K562 (cell line): Measurements from ENCODE around the gene C7orf57. TPM values are rescaled to one million over a fixed set of nuclear protein-coding genes. Genes with fewer than 3 reads are reported as not detected.

Experiments
- ATAC-seq: fragments of 200-7000 bp; cut with Tn5 transposase; 3 replicates; pipeline ENCODE4 v1.9.1; 2020; ENCODE audit warnings: moderate library complexity
- BruUV-seq: library from RNA; stranded (reverse); fragments of 400-500 nt; replicated peaks from 2 replicates; lab custom pipeline; 2021; lab: Mats Ljungman, UMichigan
- CTCF ChIA-PET: fragments of 300-600 bp; formaldehyde crosslinking; extraction: SDS; loops from one replicate; lab custom pipeline; 2021; ENCODE audit warnings: low intra/inter-chr PET ratio; lab: Yijun Ruan, JAX
- POLR2A ChIA-PET: fragments of 300-600, 350-650 bp; sonication (Branson Sonifier 250); formaldehyde crosslinking; extraction: SDS; loops from one replicate; lab custom pipeline; 2021; ENCODE audit warnings: antibody characterized with exemption, inconsistent platforms; lab: Yijun Ruan, JAX
- DNase-seq, 4 experiments: peaks; one replicate each; pipeline versions ENCODE4 v3.0.0 to v3.0.0-alpha.2; 2011 to 2018; ENCODE audit warnings: low spot score in 3 of 4, mixed read lengths in 3 of 4; ENCODE audit errors: extremely low read depth in 1 of 4
- FAIRE-seq: peaks from 2 replicates; lab custom pipeline; 2011; peaks lifted over from hg19 to GRCh38; lab: Jason Lieb, UNC
- H2AFZ ChIP-seq: 2 replicates; pipeline ENCODE4 v1.6.0; 2011; ENCODE audit warnings: low read depth, low read length, control low read depth, inconsistent platforms
- H3K27ac ChIP-seq: fragments of 200-600 bp; 3 replicates; pipeline ENCODE4 v1.8.0; 2011; ENCODE audit warnings: low read depth, mild to moderate bottlenecking, control low read depth, inconsistent platforms, low read length, moderate library complexity, mixed read lengths; ENCODE audit errors: extremely low read depth
- H3K27me3 ChIP-seq, 2 experiments: fragments of 300-600 bp in 1 of 2; 2 replicates in 1 of 2; 3 replicates in 1 of 2; pipeline versions ENCODE4 v1.6.0 to v1.8.0; 2011; ENCODE audit warnings: inconsistent platforms in 2 of 2, low read length in 2 of 2, mild to moderate bottlenecking in 1 of 2, mixed read lengths in 1 of 2, moderate library complexity in 1 of 2; ENCODE audit not compliant: control insufficient read depth in 2 of 2, insufficient read depth in 2 of 2
- H3K36me3 ChIP-seq: fragments of 300-600 bp; 3 replicates; pipeline ENCODE4 v1.8.0; 2011; ENCODE audit warnings: mild to moderate bottlenecking, low read length, inconsistent platforms; ENCODE audit not compliant: control insufficient read depth, insufficient read depth
- H3K4me1 ChIP-seq, 2 experiments: fragments of 200-600 bp in 1 of 2; replicated peaks in 1 of 2; 2 replicates in 1 of 2; 3 replicates in 1 of 2; pipeline versions ENCODE4 v1.5.1 to v1.8.0; 2011; ENCODE audit warnings: inconsistent platforms in 2 of 2, low read length in 2 of 2, mild to moderate bottlenecking in 1 of 2, mixed read lengths in 1 of 2, moderate library complexity in 1 of 2; ENCODE audit not compliant: control insufficient read depth in 2 of 2, insufficient read depth in 2 of 2
- H3K4me2 ChIP-seq: 2 replicates; pipeline ENCODE4 v1.6.1; 2011; ENCODE audit warnings: low read length, control low read depth, inconsistent platforms, mixed read lengths; ENCODE audit not compliant: insufficient read depth
- H3K4me3 ChIP-seq: fragments of 200-600 bp; sonication (generic), shearing (Covaris generic); 2 replicates; pipeline ENCODE4 v1.5.1; 2016; ENCODE audit warnings: control low read depth, inconsistent platforms
- H3K79me2 ChIP-seq: fragments of 200-600 bp; 3 replicates; pipeline ENCODE4 v1.8.0; 2011; ENCODE audit warnings: low read length, inconsistent platforms; ENCODE audit not compliant: control insufficient read depth, insufficient read depth
- H3K9ac ChIP-seq, 2 experiments: 2 replicates each; pipeline versions ENCODE4 v1.6.0 to v1.6.1; 2011; ENCODE audit warnings: low read depth in 2 of 2, low read length in 2 of 2, control low read depth in 1 of 2, inconsistent platforms in 1 of 2, mild to moderate bottlenecking in 1 of 2, mixed read lengths in 1 of 2; ENCODE audit not compliant: insufficient read depth in 1 of 2
- H3K9me1 ChIP-seq: one replicate; pipeline ENCODE4 v1.6.0; 2011; ENCODE audit warnings: inconsistent platforms, mild to moderate bottlenecking, low read length, moderate library complexity; ENCODE audit not compliant: control insufficient read depth, insufficient read depth
- H3K9me3 ChIP-seq: replicated peaks from 2 replicates; pipeline ENCODE4 v1.5.1; 2011; ENCODE audit warnings: low read depth, low read length, inconsistent platforms; ENCODE audit not compliant: control insufficient read depth, insufficient read depth
- H4K20me1 ChIP-seq: replicated peaks from 2 replicates; pipeline ENCODE4 v1.6.1; 2011; ENCODE audit warnings: low read length, inconsistent platforms, mixed read lengths; ENCODE audit not compliant: control insufficient read depth, insufficient read depth
- BDP1 ChIP-seq: IDR thresholded peaks from 3 replicates; pipeline ENCODE4 v1.6.1; 2011; ENCODE audit not compliant: insufficient read length, insufficient read depth
- C11orf30 ChIP-seq: fragments of 450-650 bp; IDR thresholded peaks from 2 replicates; pipeline ENCODE4 v1.6.1; 2016; ENCODE audit warnings: low read depth, mild to moderate bottlenecking
- CBX3 ChIP-seq, 2 experiments: IDR thresholded peaks; 1 replicate in 1 of 2; 2 replicates in 1 of 2; pipeline ENCODE4 v1.6.1; 2012; ENCODE audit warnings: inconsistent platforms in 2 of 2, low read length in 2 of 2, borderline replicate concordance in 1 of 2, control low read depth in 1 of 2
- CEBPB ChIP-seq: fragments of 450-650 bp; IDR thresholded peaks from 2 replicates; pipeline ENCODE4 v1.6.1; 2016; ENCODE audit warnings: missing genetic modification characterization, missing compliant biosample characterization
- CGGBP1 ChIP-seq: fragments of 250-450 bp; sonication (Bioruptor Pico); IDR thresholded peaks from 2 replicates; pipeline ENCODE4 v1.9.0; 2021; ENCODE audit warnings: mild to moderate bottlenecking
- E2F4 ChIP-seq: sonication (generic); formaldehyde crosslinking; IDR thresholded peaks from 2 replicates; pipeline ENCODE4 v1.8.0; 2022; ENCODE audit warnings: mild to moderate bottlenecking, low read depth, missing genetic modification reagents
- HDAC6 ChIP-seq: IDR thresholded peaks from 2 replicates; pipeline ENCODE4 v1.6.1; 2012; ENCODE audit warnings: low read depth, mild to moderate bottlenecking, control low read depth, inconsistent platforms, low read length, moderate library complexity
- L3MBTL2 ChIP-seq: fragments of 450-650 bp; IDR thresholded peaks from 2 replicates; pipeline ENCODE4 v1.6.1; 2016; ENCODE audit warnings: mild to moderate bottlenecking, moderate library complexity
- MAZ ChIP-seq, 2 experiments: fragments of 450-650 bp in 1 of 2; sonication (generic) in 1 of 2; formaldehyde crosslinking; IDR thresholded peaks in 1 of 2; conservative IDR thresholded peaks in 1 of 2; 2 replicates each; pipeline versions ENCODE4 v1.4.0 to v1.5.0; 2020; ENCODE audit warnings: mild to moderate bottlenecking in 1 of 2, missing genetic modification reagents in 1 of 2
- PHTF2 ChIP-seq: fragments of 250-450 bp; sonication (Bioruptor Pico); IDR thresholded peaks from 2 replicates; pipeline ENCODE4 v1.5.0; 2021; ENCODE audit warnings: mild to moderate bottlenecking
- RB1 ChIP-seq: fragments of 450-650 bp; IDR thresholded peaks from 2 replicates; pipeline ENCODE4 v1.6.1; 2017; ENCODE audit warnings: low read depth, mild to moderate bottlenecking
- SMC3 ChIP-seq: conservative IDR thresholded peaks from 2 replicates; pipeline ENCODE4 v1.6.1; 2011; ENCODE audit warnings: low read depth, low read length, improper control_type of control experiment; ENCODE audit not compliant: insufficient read depth
- SRSF1 ChIP-seq: fragments of 200-400 bp; formaldehyde crosslinking; IDR thresholded peaks from 2 replicates; pipeline ENCODE4 v1.6.1; 2017; ENCODE audit warnings: mild to moderate bottlenecking, low read depth, low read length, moderate library complexity
- TBL1XR1 ChIP-seq, 2 experiments: IDR thresholded peaks; 2 replicates each; pipeline ENCODE4 v1.6.1; 2012; ENCODE audit warnings: improper control_type of control experiment in 2 of 2, low read length in 2 of 2, mild to moderate bottlenecking in 1 of 2
- ZNF143 ChIP-seq: sonication (generic); formaldehyde crosslinking; IDR thresholded peaks from 2 replicates; pipeline ENCODE4 v1.9.0; 2022; ENCODE audit warnings: mild to moderate bottlenecking, missing genetic modification reagents
- ZNF518B ChIP-seq: fragments of 250-450 bp; sonication (Bioruptor Pico); IDR thresholded peaks from 2 replicates; pipeline ENCODE4 v1.5.0; 2021; ENCODE audit warnings: mild to moderate bottlenecking, moderate library complexity
- ZNF740 ChIP-seq, 3 experiments: fragments of 200-800 bp in 1 of 3; sonication (Bioruptor generic) in 1 of 3; sonication (generic) in 1 of 3; formaldehyde crosslinking in 1 of 3; IDR thresholded peaks; 2 replicates each; pipeline versions ENCODE4 v1.6.1 to v1.8.0; 2016 to 2022; ENCODE audit warnings: mild to moderate bottlenecking in 2 of 3, missing compliant biosample characterization in 2 of 3, missing genetic modification characterization in 2 of 3, missing genetic modification reagents in 1 of 3
- ZSCAN32 ChIP-seq: fragments of 450-650 bp; formaldehyde crosslinking; IDR thresholded peaks from 2 replicates; pipeline ENCODE4 v1.4.0; 2020; ENCODE audit warnings: mild to moderate bottlenecking, moderate library complexity
- WGBS: fragments of 100-300 bp; shearing (Covaris generic); methylation state at CpG from one replicate; pipeline ENCODE4 v1.1.6; 2016; ENCODE audit warnings: low coverage, mixed read lengths; ENCODE audit not compliant: insufficient coverage; ENCODE audit errors: missing lambda C conversion rate; 5-methylcytosine and 5-hydroxymethylcytosine counted together
- in situ Hi-C: fragments of 300-500 bp; cut with MboI; formaldehyde crosslinking; loops from 4 replicates; pipeline ENCODE4 v1.15.0; 2018; ENCODE audit warnings: inconsistent platforms, mixed read lengths
- intact Hi-C: fragments of 100-400 bp; cut with micrococcal nuclease; formaldehyde crosslinking; loops from 2 replicates; pipeline ENCODE4 v1.14.2; 2022
- polyA plus RNA-seq, 8 experiments: library from polyadenylated mRNA; depleted of rRNA in 4 of 8; stranded (reverse) in 5 of 8; unstranded in 3 of 8; fragments of >200 nt; fragmentation: Nextera tagmentation in 2 of 8; fragmentation: Illumina TruSeq in 1 of 8; extraction: Ambion mirVana in 2 of 8; extraction: Trizol in 1 of 8; gene quantifications; 2 replicates each; pipeline versions ENCODE4 v1.2.1 to v1.2.3, GENCODE V29; 2011 to 2014; ENCODE audit warnings: inconsistent platforms in 1 of 8, missing spikeins in 1 of 8
- total RNA-seq, 7 experiments: library from RNA; depleted of rRNA in 6 of 7; stranded (reverse); fragments of >200 nt in 6 of 7; fragmentation: Illumina TruSeq in 2 of 7; extraction: Trizol in 2 of 7; gene quantifications; 2 replicates each; pipeline versions ENCODE4 v1.2.1 to v1.2.3, GENCODE V29; 2011 to 2021; ENCODE audit warnings: low replicate concordance in 1 of 7

The C7orf57 gene
- total and polyA plus RNA-seq, 9 of the 15 experiments (the other 6 are each of a cell fraction or from before 2014, with no cell fraction given) = not detected

- H3K4me3 ChIP-seq = no peak within 1 kb of the TSS
- no peaks in the 10 kb centered on the region for H3K36me3 ChIP-seq
- peak within 1 kb of the TSS; percentile 56; the same call in 1 of the 2 replicates for H2AFZ ChIP-seq
- 3% methylated on average over 6 of the region's 6 CpGs for WGBS
- no peaks in the 10 kb centered on the region; a peak in 2 of 5 replicates for H3K4me1 ChIP-seq
- ATAC-seq (peak; percentile 63; the same call in 2 of the 3 replicates), DNase-seq (no peak), FAIRE-seq (no peak)
- H3K9ac ChIP-seq = no peak within 1 kb of the TSS
- H3K79me2 ChIP-seq = no peaks in the 10 kb centered on the region
- no peak within 1 kb of the TSS for H3K27ac ChIP-seq
- H3K9me1 ChIP-seq = no peaks in the 10 kb centered on the region
- H4K20me1 ChIP-seq = no peaks in the 10 kb centered on the region
- intact Hi-C loops (no loop called here), in situ Hi-C loops (no loop called here)
- ChIA-PET CTCF (no interaction called here), POLR2A (no interaction called here)
- no peaks in the 10 kb centered on the region for H3K9me3 ChIP-seq
- no peaks in the 10 kb centered on the region for H3K27me3 ChIP-seq
- peak within 1 kb of the TSS; percentile 39 for H3K4me2 ChIP-seq
- BruUV-seq = no TSS peak
- TF ChIP-seq ZNF740 (CRISPR knock-in tag; IDR thresholded peaks at IDR 0.05) = no peak
- TF ChIP-seq ZNF740 (tag; IDR thresholded peaks at IDR 0.05) = no peak
- TF ChIP-seq CBX3 (IDR thresholded peaks at IDR 0.05; ENCODE audit: borderline replicate concordance in 1 of 2, low read length in 2 of 2) = no peak
- TF ChIP-seq MAZ (CRISPR knock-in tag; conservative IDR thresholded peaks at IDR 0.05 in 1 of 2, IDR thresholded peaks at IDR 0.05 in 1 of 2) = no peak
- TF ChIP-seq ZSCAN32 (CRISPR knock-in tag) = 0 out of 2 replicates have a peak, but pooled peaks have one; percentile 34
- TF ChIP-seq SRSF1 = no peak
- no peak for TF ChIP-seq RB1
- no peak for TF ChIP-seq SMC3
- no peak for TF ChIP-seq ZNF143 (CRISPR knock-in tag)
- TF ChIP-seq ZNF518B = no peak
- TF ChIP-seq HDAC6 = no peak
- no peak for TF ChIP-seq E2F4 (CRISPR knock-in tag)
- peak; percentile 67 for TF ChIP-seq CEBPB (tag)
- no peak for TF ChIP-seq PHTF2 (CRISPR knock-in tag)
- no peak for TF ChIP-seq TBL1XR1 (IDR thresholded peaks at IDR 0.05; ENCODE audit: low read length in 2 of 2)
- TF ChIP-seq BDP1 = no peak
- peak; percentile 44; the same call in 1 of the 2 replicates for TF ChIP-seq L3MBTL2
- TF ChIP-seq C11orf30 = no peak
- no peak for TF ChIP-seq CGGBP1
Measured at GRCh38 chr7:48028938-48029337, 6.4 kb upstream of the C7orf57 start, which contains the start of gene SUN3. SUN3 (minus strand) TSS chr7:48029107; CDS start chr7:48028938, 169 bp downstream.
